Astrocyte of the cerebellum (primary cell): ENCODE results near the gene AZGP1.
"Not testable (repeated sequence)": the region's sequence is repeated elsewhere in the genome, so short reads cannot be mapped to it uniquely, and the experiment has no call there.

Experiments
- DNase-seq: peaks from one replicate; pipeline ENCODE4 v3.0.0-alpha.2; 2011; ENCODE audit warnings: low read depth
- H3K4me3 ChIP-seq: 2 replicates; pipeline ENCODE4 v1.5.1; 2011; ENCODE audit warnings: mild to moderate bottlenecking, low read depth, low read length, moderate library complexity
- in situ Hi-C: cut with HindIII; loops from 2 replicates; pipeline ENCODE4 v1.10.0; 2017; ENCODE audit warnings: low sequenced_read_pairs
- TF ChIP-seq, protein P1 (sequence below): IDR thresholded peaks from 2 replicates; pipeline ENCODE4 v1.5.1; 2012; ENCODE audit warnings: low read length, low read depth, moderate library complexity, mild to moderate bottlenecking; ENCODE audit errors: missing control alignments

AZGP1 gene

GRCh38 chr7:99984593-99984992 is 8.8 kb upstream of the AZGP1 start:
- no peak overlapping the region for H3K4me3 ChIP-seq
- TF ChIP-seq, protein P1, sequence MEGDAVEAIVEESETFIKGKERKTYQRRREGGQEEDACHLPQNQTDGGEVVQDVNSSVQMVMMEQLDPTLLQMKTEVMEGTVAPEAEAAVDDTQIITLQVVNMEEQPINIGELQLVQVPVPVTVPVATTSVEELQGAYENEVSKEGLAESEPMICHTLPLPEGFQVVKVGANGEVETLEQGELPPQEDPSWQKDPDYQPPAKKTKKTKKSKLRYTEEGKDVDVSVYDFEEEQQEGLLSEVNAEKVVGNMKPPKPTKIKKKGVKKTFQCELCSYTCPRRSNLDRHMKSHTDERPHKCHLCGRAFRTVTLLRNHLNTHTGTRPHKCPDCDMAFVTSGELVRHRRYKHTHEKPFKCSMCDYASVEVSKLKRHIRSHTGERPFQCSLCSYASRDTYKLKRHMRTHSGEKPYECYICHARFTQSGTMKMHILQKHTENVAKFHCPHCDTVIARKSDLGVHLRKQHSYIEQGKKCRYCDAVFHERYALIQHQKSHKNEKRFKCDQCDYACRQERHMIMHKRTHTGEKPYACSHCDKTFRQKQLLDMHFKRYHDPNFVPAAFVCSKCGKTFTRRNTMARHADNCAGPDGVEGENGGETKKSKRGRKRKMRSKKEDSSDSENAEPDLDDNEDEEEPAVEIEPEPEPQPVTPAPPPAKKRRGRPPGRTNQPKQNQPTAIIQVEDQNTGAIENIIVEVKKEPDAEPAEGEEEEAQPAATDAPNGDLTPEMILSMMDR, result no peak
- in situ Hi-C loops, result no loop called here
- DNase-seq, result no peak

GRCh38 chr7:99981066-99981465 is 5.2 kb upstream of the AZGP1 start:
- in situ Hi-C loops, H3K4me3 ChIP-seq, DNase-seq: not testable (repeated sequence)

DNA sequence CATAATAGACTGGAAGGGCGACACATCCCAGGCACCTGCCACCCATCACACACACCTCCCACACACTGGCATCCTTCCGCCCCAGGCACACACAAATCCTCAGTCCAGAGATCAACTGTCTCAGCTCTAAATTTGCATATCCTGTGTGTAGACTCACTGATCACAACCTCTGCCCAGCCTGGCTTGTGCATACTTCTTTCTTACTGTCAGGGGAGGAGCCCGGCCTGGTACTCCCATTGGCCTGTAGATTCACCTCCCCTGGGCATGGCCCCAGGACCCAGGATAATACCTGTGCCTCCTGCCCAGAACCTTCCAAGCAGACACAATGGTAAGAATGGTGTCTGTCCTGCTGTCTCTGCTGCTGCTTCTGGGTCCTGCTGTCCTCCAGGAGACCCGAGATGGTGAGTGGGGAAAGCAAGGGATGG is 4.6 kb upstream of the AZGP1 start:
- H3K4me3 ChIP-seq, DNase-seq, in situ Hi-C loops: not testable (repeated sequence)

- DNase-seq, H3K4me3 ChIP-seq, in situ Hi-C loops: not testable (repeated sequence)
- TF ChIP-seq, protein P1, result peak; percentile 52
Measured at GRCh38 chr7:99979814-99980225, 4.0 kb upstream of the AZGP1 start.

DNA sequence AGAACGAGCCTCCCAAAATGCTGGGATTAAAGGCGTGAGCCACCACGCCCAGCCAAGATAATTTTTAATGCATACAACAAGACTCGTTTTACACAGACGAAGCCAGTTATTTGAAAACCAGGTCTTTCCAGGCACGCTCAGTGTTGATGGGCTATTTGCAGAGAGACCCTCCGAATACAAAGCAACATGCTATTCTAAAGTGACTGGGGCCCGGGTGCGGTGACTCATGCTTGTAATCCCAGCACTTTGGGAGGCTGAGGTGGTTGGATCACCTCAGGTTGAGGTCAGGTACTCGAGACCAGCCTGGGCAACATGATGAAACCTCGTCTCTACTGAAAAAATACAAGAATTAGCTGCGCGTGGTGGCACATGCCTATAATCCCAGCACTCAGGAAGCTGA is 795 bp upstream of the AZGP1 start:
- in situ Hi-C loops, result no loop called here
- TF ChIP-seq, protein P1, result no peak
- DNase-seq, result no peak
- no peak overlapping the region for H3K4me3 ChIP-seq

DNA sequence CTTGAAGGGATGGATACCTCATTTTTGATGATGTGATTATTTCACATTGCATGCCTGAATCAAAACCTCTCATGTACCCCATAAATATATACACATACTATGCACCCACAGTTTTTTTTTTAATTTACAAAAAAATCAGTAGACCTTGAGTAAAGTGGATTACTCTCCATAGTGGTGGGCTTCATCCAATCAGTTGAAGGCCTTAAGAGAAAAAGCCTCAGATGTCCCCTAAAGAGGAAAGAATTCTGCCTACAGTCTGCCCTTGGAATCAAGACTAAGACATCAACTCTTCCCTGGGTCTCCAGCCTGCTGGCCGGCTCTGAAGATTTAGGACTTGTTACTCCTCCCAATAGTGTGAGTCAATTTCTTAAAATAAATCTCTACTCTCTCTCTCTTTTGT is 1.1 kb downstream of the AZGP1 start:
- no peak for DNase-seq
- H3K4me3 ChIP-seq, result no peak overlapping the region
- TF ChIP-seq, protein P1, result no peak
- in situ Hi-C loops, result no loop called here

- in situ Hi-C loops, H3K4me3 ChIP-seq: not testable (repeated sequence)
Measured at GRCh38 chr7:99973817-99974216, 2.0 kb downstream of the AZGP1 start.

DNA sequence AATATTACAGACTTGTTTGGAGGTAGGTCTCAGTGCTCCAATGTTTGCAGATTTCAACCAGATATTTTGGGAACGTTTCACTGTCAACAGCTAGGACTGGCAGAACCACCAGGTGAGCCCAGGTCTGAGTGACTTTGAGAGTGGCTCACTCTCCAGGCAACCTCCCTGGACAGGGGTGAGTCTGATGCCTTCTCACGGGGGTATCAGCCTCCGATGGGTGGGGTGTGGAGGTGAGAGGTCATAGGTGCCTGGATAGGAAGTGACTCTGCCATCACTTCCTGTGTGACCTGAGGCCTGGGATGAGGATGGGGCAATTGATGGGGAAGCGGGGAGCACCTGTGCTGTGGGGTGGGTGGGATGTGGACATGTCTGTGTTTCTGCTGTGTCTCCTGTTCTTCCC is 4.6 kb downstream of the AZGP1 start:
- no peak overlapping the region for H3K4me3 ChIP-seq
- in situ Hi-C loops, result no loop called here
- DNase-seq, result no peak
- TF ChIP-seq, protein P1, result no peak

More at GRCh38 chr7:99973817-99974216, 2.0 kb downstream of the AZGP1 start:
- DNase-seq, result not testable (repeated sequence)

- H3K4me3 ChIP-seq, DNase-seq, in situ Hi-C loops: not testable (repeated sequence)
Measured at GRCh38 chr7:99969813-99970212, 6.0 kb downstream of the AZGP1 start.
